ENCODE data around the gene CELA2B. TPM values are rescaled to one million over a fixed set of nuclear protein-coding genes. Genes with fewer than 3 reads are reported as not detected.
"Not testable (repeated sequence)": the region's sequence is repeated elsewhere in the genome, so short reads cannot be mapped to it uniquely, and the experiment has no call there.

CELA2B gene
- polyA plus RNA-seq, 3 donors, result not detected

GRCh38 chr1:15432324-15432723, 43.6 kb upstream of the CELA2B start:
- Mint-ChIP-seq H3K27ac (peak overlapping the region; percentile 40 to 97 (median 76)), H3K27me3 (ENCODE audit: low read depth in 3 of 3) (peaks cover 0 to 1% (median 0%) of the 10 kb centered on the region in 3 donors), H3K4me3 (no peak overlapping the region), H3K9me3 (peaks cover 0 to 2% (median 0%) of the 10 kb centered on the region in 7 donors), H3K36me3 (peaks cover 32 to 49% of the 10 kb centered on the region in 2 donors), H3K4me1 (peaks cover 54% of the 10 kb centered on the region)
- Histone ChIP-seq H3K9me3 (replicated peaks in 1 of 2; ENCODE audit: control insufficient read depth in 1 of 2, insufficient read depth in 1 of 2, low read length in 2 of 2) (no peaks in the 10 kb centered on the region), H4K20me1 (ENCODE audit: insufficient read depth, low read length) (peaks cover 63% of the 10 kb centered on the region), H3K27ac (ENCODE audit: low read depth in 1 of 2, low read length in 2 of 2) (peak overlapping the region in 1 of 2 donors; percentile 48), H3K4me3 (replicated peaks in 1 of 3; ENCODE audit: low read depth in 2 of 3, low read length in 3 of 3) (no peak overlapping the region), H3K27me3 (ENCODE audit: control insufficient read depth in 2 of 2, insufficient read depth in 2 of 2, low read length in 2 of 2) (no peaks in the 10 kb centered on the region), H3K4me2 (replicated peaks; ENCODE audit: extremely low read depth, low read length, poor library complexity, severe bottlenecking) (no peak overlapping the region), H2AFZ (ENCODE audit: insufficient read depth, low read depth, low read length, poor library complexity, severe bottlenecking) (no peak overlapping the region), H3K9ac (ENCODE audit: insufficient read depth, low read length, poor library complexity, severe bottlenecking) (no peak overlapping the region), H3K4me1 (ENCODE audit: control insufficient read depth in 1 of 2, insufficient read depth in 2 of 2, low read length in 2 of 2) (peaks cover 32 to 67% of the 10 kb centered on the region in 2 donors), H3K36me3 (replicated peaks in 1 of 2; ENCODE audit: control insufficient read depth in 1 of 2, insufficient read depth in 2 of 2, low read length in 2 of 2) (peaks cover 35 to 43% of the 10 kb centered on the region in 2 donors), H3K79me2 (ENCODE audit: insufficient read depth, low read length) (peaks cover 13% of the 10 kb centered on the region)
- WGBS (ENCODE audit: insufficient coverage), result 83% methylated on average over 9 of the region's 9 CpGs
- no peak for TF ChIP-seq CTCF (IDR thresholded peaks at IDR 0.05)
- intact Hi-C loops (cut with micrococcal nuclease), result loop anchor here in 1 of 2 donors (5.0 kb wide), 2 partner anchors 90 to 105 kb away; no protein-coding TSS in a partner anchor
- no peak for DNase-seq

GRCh38 chr1:15433471-15433870, 42.4 kb upstream of the CELA2B start:
- H3K4me2 ChIP-seq (replicated peaks; ENCODE audit: extremely low read depth, low read length, poor library complexity, severe bottlenecking), result no peak overlapping the region
- Mint-ChIP-seq H3K4me1 (peaks cover 46% of the 10 kb centered on the region), H3K27ac (peak overlapping the region in 5 of 7 donors; percentile 30 to 79 (median 50)), H3K9me3 (peaks cover 0 to 2% (median 0%) of the 10 kb centered on the region in 7 donors), H3K27me3 (ENCODE audit: low read depth in 3 of 3) (peaks cover 0 to 1% (median under 1%) of the 10 kb centered on the region in 3 donors), H3K4me3 (no peak overlapping the region), H3K36me3 (peaks cover 21 to 37% of the 10 kb centered on the region in 2 donors)
- WGBS (ENCODE audit: insufficient coverage), result 97% methylated on average over 7 of the region's 9 CpGs
- peaks cover 24 to 31% of the 10 kb centered on the region in 2 donors for H3K36me3 ChIP-seq (replicated peaks in 1 of 2; ENCODE audit: control insufficient read depth in 1 of 2, insufficient read depth in 2 of 2, low read length in 2 of 2)
- peaks cover 52% of the 10 kb centered on the region for H4K20me1 ChIP-seq (ENCODE audit: insufficient read depth, low read length)
- no peaks in the 10 kb centered on the region for H3K9me3 ChIP-seq (replicated peaks in 1 of 2; ENCODE audit: control insufficient read depth in 1 of 2, insufficient read depth in 1 of 2, low read length in 2 of 2)
- no peak overlapping the region for H3K27ac ChIP-seq (ENCODE audit: low read depth in 1 of 2, low read length in 2 of 2)
- H2AFZ ChIP-seq (ENCODE audit: insufficient read depth, low read depth, low read length, poor library complexity, severe bottlenecking), result no peak overlapping the region
- peaks cover 32 to 56% of the 10 kb centered on the region in 2 donors for H3K4me1 ChIP-seq (ENCODE audit: control insufficient read depth in 1 of 2, insufficient read depth in 2 of 2, low read length in 2 of 2)
- no peak for DNase-seq
- H3K27me3 ChIP-seq (ENCODE audit: control insufficient read depth in 2 of 2, insufficient read depth in 2 of 2, low read length in 2 of 2), result no peaks in the 10 kb centered on the region
- H3K9ac ChIP-seq (ENCODE audit: insufficient read depth, low read length, poor library complexity, severe bottlenecking), result no peak overlapping the region
- TF ChIP-seq CTCF (IDR thresholded peaks at IDR 0.05), result no peak
- intact Hi-C loops (cut with micrococcal nuclease), result loop anchor here in 1 of 2 donors (5.0 kb wide), 2 partner anchors 91 to 106 kb away; no protein-coding TSS in a partner anchor
- H3K79me2 ChIP-seq (ENCODE audit: insufficient read depth, low read length), result peaks cover 4% of the 10 kb centered on the region
- H3K4me3 ChIP-seq (replicated peaks in 1 of 3; ENCODE audit: low read depth in 2 of 3, low read length in 3 of 3), result no peak overlapping the region

GRCh38 chr1:15434739-15435138, 41.2 kb upstream of the CELA2B start:
- peak overlapping the region in 1 of 2 donors; percentile 34 for H3K27ac ChIP-seq (ENCODE audit: low read depth in 1 of 2, low read length in 2 of 2)
- not testable (repeated sequence) for H3K27me3 Mint-ChIP-seq (ENCODE audit: low read depth in 3 of 3); H3K9me3 ChIP-seq (replicated peaks in 1 of 2; ENCODE audit: control insufficient read depth in 1 of 2, insufficient read depth in 1 of 2, low read length in 2 of 2); H2AFZ ChIP-seq (ENCODE audit: insufficient read depth, low read depth, low read length, poor library complexity, severe bottlenecking); H3K9ac ChIP-seq (ENCODE audit: insufficient read depth, low read length, poor library complexity, severe bottlenecking); H3K79me2 ChIP-seq (ENCODE audit: insufficient read depth, low read length); H3K9me3 Mint-ChIP-seq; H3K27me3 ChIP-seq (ENCODE audit: control insufficient read depth in 2 of 2, insufficient read depth in 2 of 2, low read length in 2 of 2)
- peaks cover 43% of the 10 kb centered on the region for H3K4me1 Mint-ChIP-seq
- peak overlapping the region; percentile 41 for H3K4me2 ChIP-seq (replicated peaks; ENCODE audit: extremely low read depth, low read length, poor library complexity, severe bottlenecking)
- DNase-seq, result peak; percentile 81 to 93 (median 90)
- whole genome bisulfite sequencing (ENCODE audit: insufficient coverage), result 6% methylated on average over 3 of the region's 8 CpGs
- H3K36me3 Mint-ChIP-seq, result peaks cover 19 to 29% of the 10 kb centered on the region in 2 donors
- H3K4me3 ChIP-seq (replicated peaks in 1 of 3; ENCODE audit: low read depth in 2 of 3, low read length in 3 of 3), result peak overlapping the region in 1 of 3 experiments; percentile 40
- peak overlapping the region; percentile 82 to 95 (median 88) for H3K27ac Mint-ChIP-seq
- peaks cover 11 to 18% of the 10 kb centered on the region in 2 donors for H3K36me3 ChIP-seq (replicated peaks in 1 of 2; ENCODE audit: control insufficient read depth in 1 of 2, insufficient read depth in 2 of 2, low read length in 2 of 2)
- H4K20me1 ChIP-seq (ENCODE audit: insufficient read depth, low read length), result peaks cover 39% of the 10 kb centered on the region
- H3K4me1 ChIP-seq (ENCODE audit: control insufficient read depth in 1 of 2, insufficient read depth in 2 of 2, low read length in 2 of 2), result peaks cover 23 to 43% of the 10 kb centered on the region in 2 donors
- peak overlapping the region; percentile 53 to 76 for H3K4me3 Mint-ChIP-seq
- intact Hi-C loops (cut with micrococcal nuclease), result loop anchor here in 1 of 2 donors (5.0 kb wide), 2 partner anchors 92 to 107 kb away; no protein-coding TSS in a partner anchor
